ENCODE measurements around the gene HMGCR. TPM values are rescaled to one million over a fixed set of nuclear protein-coding genes. Genes with fewer than 3 reads are reported as not detected.
A peak's percentile ranks its signal among the peaks of the same experiment; 100 is the strongest.
"Not testable (repeated sequence)": the region's sequence is repeated elsewhere in the genome, so short reads cannot be mapped to it uniquely, and the experiment has no call there.

HMGCR gene
- polyA plus RNA-seq, 3 donors, result 19.8 to 33.3 (median 31.9) TPM

DNA sequence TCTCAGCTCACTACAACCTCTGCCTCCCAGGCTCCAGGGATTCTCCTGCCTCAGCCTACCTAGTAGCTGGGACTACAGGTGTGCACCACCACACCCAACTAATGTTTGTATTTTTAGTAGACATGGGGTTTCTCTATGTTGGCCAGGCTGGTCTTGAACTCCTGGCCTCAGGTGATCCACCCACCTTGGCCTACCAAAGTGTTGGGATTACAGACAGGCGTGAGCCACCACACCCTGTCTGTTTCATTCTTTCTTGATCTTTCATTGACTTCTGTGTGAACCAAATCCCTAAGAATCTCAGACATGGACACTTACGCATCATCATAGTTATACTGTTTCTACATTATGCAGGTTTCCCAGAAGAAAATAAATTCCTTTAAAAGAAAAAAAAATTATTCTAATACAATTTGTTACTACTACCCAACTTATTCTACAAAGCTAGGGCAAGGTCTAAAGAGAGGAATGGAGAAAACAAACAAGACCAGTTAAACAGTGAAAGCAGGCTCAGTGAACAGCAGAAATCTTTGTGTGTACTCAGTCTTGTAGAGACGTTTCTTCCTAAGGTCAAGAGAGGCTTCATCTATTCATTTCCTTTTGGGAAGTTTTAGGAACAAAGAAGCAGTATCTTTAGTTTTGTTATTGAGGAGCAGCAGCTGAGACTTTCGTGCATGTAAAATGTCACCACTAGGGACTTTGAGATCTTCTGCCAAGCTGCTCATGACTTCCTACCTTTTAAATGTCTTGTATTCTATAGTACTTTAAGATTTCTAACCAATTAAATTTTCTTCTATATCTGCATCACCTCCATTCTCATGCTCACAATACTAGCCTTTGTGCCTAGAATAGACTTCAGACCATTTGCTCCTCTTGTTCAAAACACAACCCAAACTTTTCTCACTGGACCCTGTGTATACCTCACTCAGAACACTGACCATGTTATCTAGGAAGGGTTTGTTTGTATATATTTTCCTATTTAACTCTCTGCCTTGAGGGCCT is 5.6 kb upstream of the HMGCR start:
- no peaks in the 10 kb centered on the region for H3K36me3 ChIP-seq (replicated peaks in 1 of 2; ENCODE audit: control insufficient read depth in 1 of 2, insufficient read depth in 2 of 2, low read length in 2 of 2)
- Mint-ChIP-seq H3K27ac (no peak overlapping the region), H3K36me3 (no peaks in the 10 kb centered on the region), H3K4me3 (no peak overlapping the region), H3K27me3 (ENCODE audit: low read depth in 3 of 3) (peaks cover 0 to 1% (median 0%) of the 10 kb centered on the region in 3 donors), H3K9me3 (peaks cover 0 to 4% (median 0%) of the 10 kb centered on the region in 7 donors), H3K4me1 (peaks cover 2% of the 10 kb centered on the region)
- TF ChIP-seq CTCF (IDR thresholded peaks at IDR 0.05), result peak; percentile 17
- intact Hi-C loops (cut with micrococcal nuclease), result no loop called here
- H2AFZ ChIP-seq (ENCODE audit: insufficient read depth, low read depth, low read length, poor library complexity, severe bottlenecking), result no peak overlapping the region
- no peak overlapping the region for H3K27ac ChIP-seq (ENCODE audit: low read depth in 1 of 2, low read length in 2 of 2)
- H3K79me2 ChIP-seq (ENCODE audit: insufficient read depth, low read length), result no peaks in the 10 kb centered on the region
- H3K4me2 ChIP-seq (replicated peaks; ENCODE audit: extremely low read depth, low read length, poor library complexity, severe bottlenecking), result no peak overlapping the region
- H4K20me1 ChIP-seq (ENCODE audit: insufficient read depth, low read length), result no peaks in the 10 kb centered on the region
- peaks cover 6 to 7% of the 10 kb centered on the region in 2 donors for H3K4me1 ChIP-seq (ENCODE audit: control insufficient read depth in 1 of 2, insufficient read depth in 2 of 2, low read length in 2 of 2)
- WGBS (ENCODE audit: insufficient coverage), result 64% methylated on average over 2 of the region's 4 CpGs
- H3K4me3 ChIP-seq (replicated peaks in 1 of 3; ENCODE audit: low read depth in 2 of 3, low read length in 3 of 3), result no peak overlapping the region
- no peaks in the 10 kb centered on the region for H3K27me3 ChIP-seq (ENCODE audit: control insufficient read depth in 2 of 2, insufficient read depth in 2 of 2, low read length in 2 of 2)
- no peak for DNase-seq
- H3K9ac ChIP-seq (ENCODE audit: insufficient read depth, low read length, poor library complexity, severe bottlenecking), result no peak overlapping the region
- H3K9me3 ChIP-seq (replicated peaks in 1 of 2; ENCODE audit: control insufficient read depth in 1 of 2, insufficient read depth in 1 of 2, low read length in 2 of 2), result no peaks in the 10 kb centered on the region

- WGBS (ENCODE audit: insufficient coverage), result 99% methylated on average over 11 of the region's 23 CpGs
- H3K9me3 Mint-ChIP-seq; H3K4me2 ChIP-seq (replicated peaks; ENCODE audit: extremely low read depth, low read length, poor library complexity, severe bottlenecking); H3K27me3 Mint-ChIP-seq (ENCODE audit: low read depth in 3 of 3); H3K4me3 ChIP-seq (replicated peaks in 1 of 3; ENCODE audit: low read depth in 2 of 3, low read length in 3 of 3); intact Hi-C loops (cut with micrococcal nuclease); H3K4me3 Mint-ChIP-seq; H3K27me3 ChIP-seq (ENCODE audit: control insufficient read depth in 2 of 2, insufficient read depth in 2 of 2, low read length in 2 of 2); H3K36me3 ChIP-seq (replicated peaks in 1 of 2; ENCODE audit: control insufficient read depth in 1 of 2, insufficient read depth in 2 of 2, low read length in 2 of 2); H3K9me3 ChIP-seq (replicated peaks in 1 of 2; ENCODE audit: control insufficient read depth in 1 of 2, insufficient read depth in 1 of 2, low read length in 2 of 2); H2AFZ ChIP-seq (ENCODE audit: insufficient read depth, low read depth, low read length, poor library complexity, severe bottlenecking); DNase-seq; H3K27ac Mint-ChIP-seq; H3K27ac ChIP-seq (ENCODE audit: low read depth in 1 of 2, low read length in 2 of 2); H3K9ac ChIP-seq (ENCODE audit: insufficient read depth, low read length, poor library complexity, severe bottlenecking); H3K36me3 Mint-ChIP-seq: not testable (repeated sequence)
- peaks cover 15% of the 10 kb centered on the region for H3K4me1 Mint-ChIP-seq
- Histone ChIP-seq H4K20me1 (ENCODE audit: insufficient read depth, low read length) (peaks cover 11% of the 10 kb centered on the region), H3K79me2 (ENCODE audit: insufficient read depth, low read length) (peaks cover 16% of the 10 kb centered on the region), H3K4me1 (ENCODE audit: control insufficient read depth in 1 of 2, insufficient read depth in 2 of 2, low read length in 2 of 2) (peaks cover 19 to 25% of the 10 kb centered on the region in 2 donors)
Observed at GRCh38 chr5:75333759-75334158, 3.3 kb upstream of the HMGCR start.

GRCh38 chr5:75334413-75334812 is 2.6 kb upstream of the HMGCR start:
- H3K4me1 ChIP-seq (ENCODE audit: control insufficient read depth in 1 of 2, insufficient read depth in 2 of 2, low read length in 2 of 2), result peaks cover 23 to 29% of the 10 kb centered on the region in 2 donors
- H3K36me3 ChIP-seq (replicated peaks in 1 of 2; ENCODE audit: control insufficient read depth in 1 of 2, insufficient read depth in 2 of 2, low read length in 2 of 2); H3K4me2 ChIP-seq (replicated peaks; ENCODE audit: extremely low read depth, low read length, poor library complexity, severe bottlenecking); DNase-seq; H3K36me3 Mint-ChIP-seq; H3K9me3 ChIP-seq (replicated peaks in 1 of 2; ENCODE audit: control insufficient read depth in 1 of 2, insufficient read depth in 1 of 2, low read length in 2 of 2); H3K4me3 Mint-ChIP-seq; H3K9me3 Mint-ChIP-seq; intact Hi-C loops (cut with micrococcal nuclease); H3K9ac ChIP-seq (ENCODE audit: insufficient read depth, low read length, poor library complexity, severe bottlenecking); H3K27me3 Mint-ChIP-seq (ENCODE audit: low read depth in 3 of 3); H2AFZ ChIP-seq (ENCODE audit: insufficient read depth, low read depth, low read length, poor library complexity, severe bottlenecking); H3K4me3 ChIP-seq (replicated peaks in 1 of 3; ENCODE audit: low read depth in 2 of 3, low read length in 3 of 3); H3K27ac ChIP-seq (ENCODE audit: low read depth in 1 of 2, low read length in 2 of 2); H3K27me3 ChIP-seq (ENCODE audit: control insufficient read depth in 2 of 2, insufficient read depth in 2 of 2, low read length in 2 of 2): not testable (repeated sequence)
- H3K4me1 Mint-ChIP-seq, result peaks cover 19% of the 10 kb centered on the region
- WGBS (ENCODE audit: insufficient coverage), result 92% methylated on average over 6 of the region's 10 CpGs
- H3K27ac Mint-ChIP-seq, result peak overlapping the region in 1 of 7 donors; percentile 44
- peaks cover 23% of the 10 kb centered on the region for H3K79me2 ChIP-seq (ENCODE audit: insufficient read depth, low read length)
- peaks cover 13% of the 10 kb centered on the region for H4K20me1 ChIP-seq (ENCODE audit: insufficient read depth, low read length)

All from CD14-positive monocyte (primary cell).